Neural crest cell (in vitro differentiated cells): Measurements from ENCODE around the gene STAB2. TPM values are rescaled to one million over a fixed set of nuclear protein-coding genes. Genes with fewer than 3 reads are reported as not detected.

Experiments used
- DNase-seq: peaks from one replicate; pipeline ENCODE4 v3.0.0; 2021; ENCODE audit warnings: low read depth, mixed read lengths, low spot score
- H3K27ac Mint-ChIP-seq: one replicate; pipeline ENCODE4 v1.8.0; 2021; ENCODE audit warnings: mild to moderate bottlenecking, mixed read lengths; ENCODE audit not compliant: unreplicated experiment
- H3K27me3 Mint-ChIP-seq: 2 replicates; pipeline ENCODE4 v1.8.0; 2021; ENCODE audit warnings: low read depth, mild to moderate bottlenecking, mixed read lengths
- H3K36me3 Mint-ChIP-seq: 2 replicates; pipeline ENCODE4 v1.8.0; 2021; ENCODE audit warnings: low read depth, mild to moderate bottlenecking, mixed read lengths
- H3K4me1 Mint-ChIP-seq: 2 replicates; pipeline ENCODE4 v1.8.0; 2021; ENCODE audit warnings: mixed read lengths
- H3K4me3 Mint-ChIP-seq: one replicate; pipeline ENCODE4 v1.8.0; 2021; ENCODE audit warnings: mild to moderate bottlenecking, mixed read lengths
- H3K9me3 Mint-ChIP-seq: 2 replicates; pipeline ENCODE4 v1.8.0; 2021; ENCODE audit warnings: mixed read lengths
- CTCF ChIP-seq: fragments of 200-600 bp; sonication (generic); conservative IDR thresholded peaks from 2 replicates; pipeline ENCODE4 v1.5.0; 2021; ENCODE audit warnings: antibody characterized with exemption, mild to moderate bottlenecking
- total RNA-seq: library from RNA; stranded (reverse); gene quantifications from 2 replicates; pipeline ENCODE4 v1.2.1, GENCODE V29; 2021

Gene STAB2
- total RNA-seq, 1 donor from 2014 or later, result not detected

GRCh38 chr12:103657331-103657730 lies 70.3 kb downstream of the STAB2 start:
- H3K27ac Mint-ChIP-seq, result no peak overlapping the region
- no peaks in the 10 kb centered on the region for H3K27me3 Mint-ChIP-seq
- H3K4me3 Mint-ChIP-seq, result no peak overlapping the region
- no peaks in the 10 kb centered on the region for H3K36me3 Mint-ChIP-seq
- no peak for DNase-seq
- no peak for TF ChIP-seq CTCF
- peaks cover 8% of the 10 kb centered on the region for H3K4me1 Mint-ChIP-seq
- H3K9me3 Mint-ChIP-seq, result peaks cover 9% of the 10 kb centered on the region

GRCh38 chr12:103664626-103665025 lies 77.6 kb downstream of the STAB2 start:
- H3K4me1 Mint-ChIP-seq, result peaks cover 11% of the 10 kb centered on the region
- TF ChIP-seq CTCF, result no peak
- H3K9me3 Mint-ChIP-seq, result no peaks in the 10 kb centered on the region
- no peak for DNase-seq
- H3K4me3 Mint-ChIP-seq, result no peak overlapping the region
- no peaks in the 10 kb centered on the region for H3K36me3 Mint-ChIP-seq
- H3K27me3 Mint-ChIP-seq, result no peaks in the 10 kb centered on the region
- no peak overlapping the region for H3K27ac Mint-ChIP-seq

- no peak for TF ChIP-seq CTCF
- DNase-seq, result no peak
Measured at GRCh38 chr12:103665971-103666370, 78.9 kb downstream of the STAB2 start.

GRCh38 chr12:103667125-103667524 lies 80.1 kb downstream of the STAB2 start:
- Mint-ChIP-seq H3K27me3 (no peaks in the 10 kb centered on the region), H3K4me1 (peaks cover 3% of the 10 kb centered on the region), H3K27ac (no peak overlapping the region), H3K36me3 (no peaks in the 10 kb centered on the region), H3K9me3 (no peaks in the 10 kb centered on the region), H3K4me3 (no peak overlapping the region)
- no peak for TF ChIP-seq CTCF
- no peak for DNase-seq

More at GRCh38 chr12:103665971-103666370, 78.9 kb downstream of the STAB2 start:
- Mint-ChIP-seq H3K36me3 (no peaks in the 10 kb centered on the region), H3K27ac (no peak overlapping the region), H3K9me3 (no peaks in the 10 kb centered on the region), H3K4me1 (peaks cover 3% of the 10 kb centered on the region), H3K27me3 (no peaks in the 10 kb centered on the region), H3K4me3 (no peak overlapping the region)

- no peak for TF ChIP-seq CTCF
- Mint-ChIP-seq H3K4me3 (no peak overlapping the region), H3K4me1 (peaks cover 3% of the 10 kb centered on the region), H3K9me3 (no peaks in the 10 kb centered on the region), H3K27me3 (no peaks in the 10 kb centered on the region), H3K36me3 (no peaks in the 10 kb centered on the region), H3K27ac (no peak overlapping the region)
- no peak for DNase-seq
Measured at GRCh38 chr12:103668520-103668919, 81.4 kb downstream of the STAB2 start.

- Mint-ChIP-seq H3K9me3 (no peaks in the 10 kb centered on the region), H3K27ac (no peak overlapping the region), H3K4me1 (peaks cover 3% of the 10 kb centered on the region), H3K36me3 (no peaks in the 10 kb centered on the region), H3K4me3 (no peak overlapping the region), H3K27me3 (no peaks in the 10 kb centered on the region)
- no peak for DNase-seq
- no peak for TF ChIP-seq CTCF
Measured at GRCh38 chr12:103671367-103671766, 84.3 kb downstream of the STAB2 start.
